ENCODE data around the gene PLXNA2.

The PLXNA2 gene

GRCh38 chr1:208057056-208057455 is 187.1 kb downstream of the PLXNA2 start:
- no peaks in the 10 kb centered on the region for H3K9me3 ChIP-seq (ENCODE audit: control extremely low read depth in 1 of 5, control insufficient read depth in 4 of 5, insufficient read depth in 2 of 5, low read depth in 1 of 5, low read length in 4 of 5)
- H3K4me3 ChIP-seq (ENCODE audit: control insufficient read depth in 1 of 7, extremely low read depth in 1 of 7, insufficient read depth in 4 of 7, low read depth in 2 of 7, low read length in 6 of 7), result no peak overlapping the region
- no peak overlapping the region for H3K27ac ChIP-seq (ENCODE audit: insufficient read depth in 1 of 2, low read depth in 1 of 2, low read length in 2 of 2, poor library complexity in 1 of 2, severe bottlenecking in 2 of 2)
- no peak for DNase-seq
- H3K27me3 ChIP-seq (replicated peaks in 2 of 5; ENCODE audit: control insufficient read depth in 4 of 5, insufficient read depth in 5 of 5, low read length in 4 of 5), result peaks cover 0 to 2% (median 0%) of the 10 kb centered on the region in 5 experiments
- CTCF ChIA-PET, result interaction anchor here (1.1 to 1.5 kb wide), 5 partner anchors 10 to 37 kb away, joined by 3 to 5 read pairs (median 3); no protein-coding TSS in a partner anchor
- WGBS (ENCODE audit: insufficient coverage), result 93% methylated on average over 1 of the region's 2 CpGs
- POLR2A ChIA-PET, result no interaction called here
- no peaks in the 10 kb centered on the region for H3K36me3 ChIP-seq (ENCODE audit: control insufficient read depth in 4 of 4, insufficient read depth in 4 of 4, low read length in 3 of 4)
- H3K4me1 ChIP-seq (ENCODE audit: control extremely low read depth in 1 of 4, control insufficient read depth in 4 of 4, insufficient read depth in 4 of 4, low read length in 3 of 4), result no peaks in the 10 kb centered on the region

DNA sequence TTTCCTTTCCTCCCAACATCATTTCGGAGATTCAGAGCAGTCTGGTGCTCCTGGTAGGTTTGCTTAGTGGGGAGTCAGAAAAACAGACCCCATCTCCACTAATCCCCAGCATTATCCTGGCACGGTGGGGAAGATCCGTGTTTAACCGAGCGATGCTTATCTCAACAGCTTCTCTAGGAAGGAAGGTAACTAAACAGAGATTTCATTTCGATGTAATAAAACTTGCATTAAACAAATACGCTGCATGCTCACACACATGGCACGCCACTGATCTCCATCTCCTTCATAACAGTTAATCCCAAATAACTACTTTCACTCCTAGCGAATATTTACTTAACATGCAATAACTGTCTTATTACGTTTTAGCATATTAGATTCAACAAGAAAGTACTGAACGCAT is 188.6 kb downstream of the PLXNA2 start:
- Histone ChIP-seq H3K4me1 (ENCODE audit: control extremely low read depth in 1 of 4, control insufficient read depth in 4 of 4, insufficient read depth in 4 of 4, low read length in 3 of 4) (no peaks in the 10 kb centered on the region), H3K27ac (ENCODE audit: insufficient read depth in 1 of 2, low read depth in 1 of 2, low read length in 2 of 2, poor library complexity in 1 of 2, severe bottlenecking in 2 of 2) (no peak overlapping the region), H3K36me3 (ENCODE audit: control insufficient read depth in 4 of 4, insufficient read depth in 4 of 4, low read length in 3 of 4) (no peaks in the 10 kb centered on the region), H3K9me3 (ENCODE audit: control extremely low read depth in 1 of 5, control insufficient read depth in 4 of 5, insufficient read depth in 2 of 5, low read depth in 1 of 5, low read length in 4 of 5) (no peaks in the 10 kb centered on the region), H3K4me3 (ENCODE audit: control insufficient read depth in 1 of 7, extremely low read depth in 1 of 7, insufficient read depth in 4 of 7, low read depth in 2 of 7, low read length in 6 of 7) (no peak overlapping the region), H3K27me3 (replicated peaks in 2 of 5; ENCODE audit: control insufficient read depth in 4 of 5, insufficient read depth in 5 of 5, low read length in 4 of 5) (peaks cover 0 to 2% (median 0%) of the 10 kb centered on the region in 5 experiments)
- 97% methylated on average over 7 of the region's 11 CpGs for WGBS (ENCODE audit: insufficient coverage)
- CTCF ChIA-PET, result interaction anchor here (1.2 to 1.9 kb wide), 2 partner anchors 17 to 39 kb away, joined by 3 to 4 read pairs; no protein-coding TSS in a partner anchor
- DNase-seq, result no peak
- POLR2A ChIA-PET, result no interaction called here

DNA sequence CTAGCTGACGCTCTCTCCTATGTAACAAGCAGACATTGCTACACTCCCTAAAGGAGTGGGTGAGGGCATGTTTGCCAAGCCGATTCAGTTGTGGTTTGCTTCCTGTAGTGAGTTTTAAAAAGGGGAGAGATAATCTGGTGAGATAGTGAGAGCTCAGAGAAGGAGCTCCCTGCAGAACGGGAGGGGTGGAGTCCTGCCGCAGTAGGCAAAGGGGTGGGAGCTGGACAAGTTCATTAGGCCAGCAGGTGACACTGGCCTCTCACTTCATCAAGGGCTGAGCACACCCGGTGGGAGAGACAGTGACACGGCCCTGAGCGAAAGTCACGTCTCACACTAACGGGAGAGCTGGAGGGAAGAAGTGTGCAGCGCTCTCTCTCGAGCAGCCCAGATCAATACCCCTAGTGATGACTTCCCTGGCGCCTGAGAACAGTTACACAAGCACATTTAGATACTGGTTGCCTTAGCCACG is 189.2 kb downstream of the PLXNA2 start:
- no peak overlapping the region for H3K4me3 ChIP-seq (ENCODE audit: control insufficient read depth in 1 of 7, extremely low read depth in 1 of 7, insufficient read depth in 4 of 7, low read depth in 2 of 7, low read length in 6 of 7)
- DNase-seq, result no peak
- WGBS (ENCODE audit: insufficient coverage), result 69% methylated on average over 10 of the region's 13 CpGs
- no peaks in the 10 kb centered on the region for H3K9me3 ChIP-seq (ENCODE audit: control extremely low read depth in 1 of 5, control insufficient read depth in 4 of 5, insufficient read depth in 2 of 5, low read depth in 1 of 5, low read length in 4 of 5)
- H3K36me3 ChIP-seq (ENCODE audit: control insufficient read depth in 4 of 4, insufficient read depth in 4 of 4, low read length in 3 of 4), result no peaks in the 10 kb centered on the region
- H3K27me3 ChIP-seq (replicated peaks in 2 of 5; ENCODE audit: control insufficient read depth in 4 of 5, insufficient read depth in 5 of 5, low read length in 4 of 5), result peaks cover 0 to 2% (median 0%) of the 10 kb centered on the region in 5 experiments
- CTCF ChIA-PET, result interaction anchor here (0.5 to 1.9 kb wide), 4 partner anchors 11 to 1769 kb away, joined by 3 to 4 read pairs (median 3); no protein-coding TSS in a partner anchor
- POLR2A ChIA-PET, result no interaction called here
- H3K4me1 ChIP-seq (ENCODE audit: control extremely low read depth in 1 of 4, control insufficient read depth in 4 of 4, insufficient read depth in 4 of 4, low read length in 3 of 4), result no peaks in the 10 kb centered on the region
- no peak overlapping the region for H3K27ac ChIP-seq (ENCODE audit: insufficient read depth in 1 of 2, low read depth in 1 of 2, low read length in 2 of 2, poor library complexity in 1 of 2, severe bottlenecking in 2 of 2)

DNA sequence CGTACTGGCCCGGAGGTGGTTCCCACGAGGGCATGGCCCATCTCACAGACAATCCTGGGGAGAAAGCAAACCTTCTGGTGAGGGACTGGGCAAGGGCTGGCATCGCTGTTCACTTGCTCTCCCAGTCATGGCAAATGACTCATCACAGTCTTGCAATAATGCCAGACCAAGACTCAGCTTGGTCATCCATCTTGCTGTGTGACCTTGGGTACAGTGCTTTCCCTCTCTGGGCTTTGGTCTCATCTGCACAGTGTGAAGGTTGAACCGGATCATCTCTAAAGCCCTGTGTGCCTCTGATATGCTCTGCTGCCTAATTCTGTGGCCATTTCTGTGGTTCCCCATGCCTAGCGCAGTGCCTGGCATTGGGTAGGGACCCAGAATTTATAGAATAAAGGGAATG is 189.7 kb downstream of the PLXNA2 start:
- Histone ChIP-seq H3K27ac (ENCODE audit: insufficient read depth in 1 of 2, low read depth in 1 of 2, low read length in 2 of 2, poor library complexity in 1 of 2, severe bottlenecking in 2 of 2) (no peak overlapping the region), H3K4me1 (ENCODE audit: control extremely low read depth in 1 of 4, control insufficient read depth in 4 of 4, insufficient read depth in 4 of 4, low read length in 3 of 4) (no peaks in the 10 kb centered on the region), H3K4me3 (ENCODE audit: control insufficient read depth in 1 of 7, extremely low read depth in 1 of 7, insufficient read depth in 4 of 7, low read depth in 2 of 7, low read length in 6 of 7) (no peak overlapping the region), H3K36me3 (ENCODE audit: control insufficient read depth in 4 of 4, insufficient read depth in 4 of 4, low read length in 3 of 4) (no peaks in the 10 kb centered on the region), H3K27me3 (replicated peaks in 2 of 5; ENCODE audit: control insufficient read depth in 4 of 5, insufficient read depth in 5 of 5, low read length in 4 of 5) (peaks cover 0 to 2% (median 0%) of the 10 kb centered on the region in 5 experiments), H3K9me3 (ENCODE audit: control extremely low read depth in 1 of 5, control insufficient read depth in 4 of 5, insufficient read depth in 2 of 5, low read depth in 1 of 5, low read length in 4 of 5) (no peaks in the 10 kb centered on the region)
- 96% methylated on average over 6 of the region's 6 CpGs for WGBS (ENCODE audit: insufficient coverage)
- ChIA-PET POLR2A (no interaction called here), CTCF (interaction anchor here (0.5 to 1.9 kb wide), 3 partner anchors 11 to 1770 kb away, joined by 3 to 4 read pairs (median 3); no protein-coding TSS in a partner anchor)
- DNase-seq, result no peak

- ChIA-PET CTCF (no interaction called here), POLR2A (interaction anchor here (1.5 kb wide), 1 partner anchor 12 kb away, joined by 4 read pairs; no protein-coding TSS in a partner anchor)
- Histone ChIP-seq H3K4me1 (ENCODE audit: control extremely low read depth in 1 of 4, control insufficient read depth in 4 of 4, insufficient read depth in 4 of 4, low read length in 3 of 4) (peaks cover 0 to 8% (median 5%) of the 10 kb centered on the region in 4 experiments), H3K9me3 (ENCODE audit: control extremely low read depth in 1 of 5, control insufficient read depth in 4 of 5, insufficient read depth in 2 of 5, low read depth in 1 of 5, low read length in 4 of 5) (no peaks in the 10 kb centered on the region), H3K36me3 (ENCODE audit: control insufficient read depth in 4 of 4, insufficient read depth in 4 of 4, low read length in 3 of 4) (no peaks in the 10 kb centered on the region), H3K27ac (ENCODE audit: insufficient read depth in 1 of 2, low read depth in 1 of 2, low read length in 2 of 2, poor library complexity in 1 of 2, severe bottlenecking in 2 of 2) (no peak overlapping the region), H3K4me3 (ENCODE audit: control insufficient read depth in 1 of 7, extremely low read depth in 1 of 7, insufficient read depth in 4 of 7, low read depth in 2 of 7, low read length in 6 of 7) (no peak overlapping the region), H3K27me3 (replicated peaks in 2 of 5; ENCODE audit: control insufficient read depth in 4 of 5, insufficient read depth in 5 of 5, low read length in 4 of 5) (no peaks in the 10 kb centered on the region)
- no peak for DNase-seq
- WGBS (ENCODE audit: insufficient coverage), result 100% methylated on average over 3 of the region's 7 CpGs
Measured at GRCh38 chr1:208053661-208054060, 190.5 kb downstream of the PLXNA2 start.

DNA sequence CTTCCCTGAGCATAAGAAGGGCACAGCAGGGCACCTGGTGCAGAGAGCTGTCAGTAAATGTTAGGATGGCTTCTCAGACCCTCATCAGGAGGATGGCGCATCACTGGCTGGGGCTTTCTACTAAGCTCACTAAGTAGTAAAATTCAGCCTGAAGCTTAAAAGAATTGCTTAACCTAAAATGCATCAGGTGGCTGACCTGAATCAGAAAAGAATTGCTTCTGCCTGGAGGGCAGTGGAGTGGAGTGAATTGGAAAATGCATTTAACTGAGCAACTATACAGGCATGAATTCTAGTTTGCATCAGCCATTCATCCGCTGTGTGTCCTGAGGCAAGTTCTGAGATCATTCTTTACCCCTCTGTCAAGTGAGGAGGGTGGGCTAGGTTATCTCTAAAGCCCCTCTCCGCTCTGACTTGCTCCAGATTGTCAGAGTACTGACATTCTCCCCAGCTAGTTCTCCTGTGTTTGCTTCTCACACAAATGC is 191.2 kb downstream of the PLXNA2 start:
- Histone ChIP-seq H3K4me1 (ENCODE audit: control extremely low read depth in 1 of 4, control insufficient read depth in 4 of 4, insufficient read depth in 4 of 4, low read length in 3 of 4) (peaks cover 0 to 14% (median 11%) of the 10 kb centered on the region in 4 experiments), H3K27ac (ENCODE audit: insufficient read depth in 1 of 2, low read depth in 1 of 2, low read length in 2 of 2, poor library complexity in 1 of 2, severe bottlenecking in 2 of 2) (no peak overlapping the region), H3K36me3 (ENCODE audit: control insufficient read depth in 4 of 4, insufficient read depth in 4 of 4, low read length in 3 of 4) (no peaks in the 10 kb centered on the region), H3K9me3 (ENCODE audit: control extremely low read depth in 1 of 5, control insufficient read depth in 4 of 5, insufficient read depth in 2 of 5, low read depth in 1 of 5, low read length in 4 of 5) (no peaks in the 10 kb centered on the region), H3K4me3 (ENCODE audit: control insufficient read depth in 1 of 7, extremely low read depth in 1 of 7, insufficient read depth in 4 of 7, low read depth in 2 of 7, low read length in 6 of 7) (no peak overlapping the region), H3K27me3 (replicated peaks in 2 of 5; ENCODE audit: control insufficient read depth in 4 of 5, insufficient read depth in 5 of 5, low read length in 4 of 5) (no peaks in the 10 kb centered on the region)
- 100% methylated on average over 1 of the region's 3 CpGs for WGBS (ENCODE audit: insufficient coverage)
- ChIA-PET POLR2A (interaction anchor here (1.5 kb wide), 1 partner anchor 11 kb away, joined by 4 read pairs; no protein-coding TSS in a partner anchor), CTCF (interaction anchor here (1.1 kb wide), 1 partner anchor 9 kb away, joined by 3 read pairs; no protein-coding TSS in a partner anchor)
- no peak for DNase-seq

DNA sequence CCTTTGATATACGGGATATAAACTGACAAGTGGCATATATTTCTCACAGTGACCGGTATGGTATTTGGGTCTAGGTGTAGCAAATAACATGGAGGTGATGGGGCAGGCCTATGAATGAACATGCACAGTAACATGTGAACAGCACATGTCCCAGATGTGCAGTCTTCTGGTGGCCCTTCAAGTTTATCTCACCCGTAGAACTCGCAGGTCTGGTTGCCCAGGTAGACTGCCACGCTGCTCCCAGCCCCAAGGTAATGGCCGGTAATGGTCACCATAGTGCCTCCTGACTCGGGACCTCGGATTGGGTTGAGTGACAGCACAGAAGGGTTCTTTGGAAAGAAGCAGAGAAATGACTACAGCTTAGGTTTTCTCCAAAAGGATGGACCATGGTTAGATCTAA is 192.0 kb downstream of the PLXNA2 start:
- Histone ChIP-seq H3K36me3 (ENCODE audit: control insufficient read depth in 4 of 4, insufficient read depth in 4 of 4, low read length in 3 of 4) (no peaks in the 10 kb centered on the region), H3K9me3 (ENCODE audit: control extremely low read depth in 1 of 5, control insufficient read depth in 4 of 5, insufficient read depth in 2 of 5, low read depth in 1 of 5, low read length in 4 of 5) (no peaks in the 10 kb centered on the region), H3K27me3 (replicated peaks in 2 of 5; ENCODE audit: control insufficient read depth in 4 of 5, insufficient read depth in 5 of 5, low read length in 4 of 5) (no peaks in the 10 kb centered on the region), H3K4me1 (ENCODE audit: control extremely low read depth in 1 of 4, control insufficient read depth in 4 of 4, insufficient read depth in 4 of 4, low read length in 3 of 4) (peaks cover 0 to 22% (median 11%) of the 10 kb centered on the region in 4 experiments), H3K4me3 (ENCODE audit: control insufficient read depth in 1 of 7, extremely low read depth in 1 of 7, insufficient read depth in 4 of 7, low read depth in 2 of 7, low read length in 6 of 7) (no peak overlapping the region), H3K27ac (ENCODE audit: insufficient read depth in 1 of 2, low read depth in 1 of 2, low read length in 2 of 2, poor library complexity in 1 of 2, severe bottlenecking in 2 of 2) (no peak overlapping the region)
- CTCF ChIA-PET, result interaction anchor here (1.1 kb wide), 1 partner anchor 8 kb away, joined by 3 read pairs; no protein-coding TSS in a partner anchor
- no peak for DNase-seq
- 99% methylated on average over 8 of the region's 8 CpGs for WGBS (ENCODE audit: insufficient coverage)
- POLR2A ChIA-PET, result no interaction called here

Measured in common myeloid progenitor, CD34-positive (primary cell).